GM10266 (cell line): Measurements from ENCODE around the gene PARD3B.

Experiments used
- DNase-seq: peaks from one replicate; pipeline ENCODE4 v3.0.0; 2012; ENCODE audit errors: extremely low spot score
- TF ChIP-seq, protein P1 (sequence below): IDR thresholded peaks from 2 replicates; pipeline ENCODE4 v1.5.1; 2012; ENCODE audit warnings: mild to moderate bottlenecking, low read depth; ENCODE audit not compliant: control insufficient read depth, insufficient read depth; ENCODE audit errors: missing control alignments

PARD3B gene

DNA sequence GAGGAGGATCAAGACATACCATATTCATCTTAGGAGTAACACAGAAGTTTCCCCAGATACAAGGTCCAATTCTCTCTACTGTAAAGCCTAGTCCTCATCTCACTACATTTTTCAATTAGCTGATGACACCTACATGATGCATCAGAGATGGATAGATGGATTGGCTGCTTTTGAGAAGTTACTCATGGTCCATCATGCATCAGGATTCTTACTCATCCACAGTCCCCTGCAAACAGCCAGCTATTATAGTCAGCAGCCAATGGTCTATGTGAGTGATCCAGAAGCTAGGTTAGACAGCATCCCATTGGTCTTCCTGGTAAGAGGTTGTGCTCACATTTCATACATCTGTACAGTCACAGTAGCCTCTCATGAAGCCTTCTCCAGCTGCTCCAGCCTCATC is 982.5 kb downstream of the PARD3B start:
- no peak for DNase-seq
- TF ChIP-seq, protein P1, sequence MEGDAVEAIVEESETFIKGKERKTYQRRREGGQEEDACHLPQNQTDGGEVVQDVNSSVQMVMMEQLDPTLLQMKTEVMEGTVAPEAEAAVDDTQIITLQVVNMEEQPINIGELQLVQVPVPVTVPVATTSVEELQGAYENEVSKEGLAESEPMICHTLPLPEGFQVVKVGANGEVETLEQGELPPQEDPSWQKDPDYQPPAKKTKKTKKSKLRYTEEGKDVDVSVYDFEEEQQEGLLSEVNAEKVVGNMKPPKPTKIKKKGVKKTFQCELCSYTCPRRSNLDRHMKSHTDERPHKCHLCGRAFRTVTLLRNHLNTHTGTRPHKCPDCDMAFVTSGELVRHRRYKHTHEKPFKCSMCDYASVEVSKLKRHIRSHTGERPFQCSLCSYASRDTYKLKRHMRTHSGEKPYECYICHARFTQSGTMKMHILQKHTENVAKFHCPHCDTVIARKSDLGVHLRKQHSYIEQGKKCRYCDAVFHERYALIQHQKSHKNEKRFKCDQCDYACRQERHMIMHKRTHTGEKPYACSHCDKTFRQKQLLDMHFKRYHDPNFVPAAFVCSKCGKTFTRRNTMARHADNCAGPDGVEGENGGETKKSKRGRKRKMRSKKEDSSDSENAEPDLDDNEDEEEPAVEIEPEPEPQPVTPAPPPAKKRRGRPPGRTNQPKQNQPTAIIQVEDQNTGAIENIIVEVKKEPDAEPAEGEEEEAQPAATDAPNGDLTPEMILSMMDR, result no peak

DNA sequence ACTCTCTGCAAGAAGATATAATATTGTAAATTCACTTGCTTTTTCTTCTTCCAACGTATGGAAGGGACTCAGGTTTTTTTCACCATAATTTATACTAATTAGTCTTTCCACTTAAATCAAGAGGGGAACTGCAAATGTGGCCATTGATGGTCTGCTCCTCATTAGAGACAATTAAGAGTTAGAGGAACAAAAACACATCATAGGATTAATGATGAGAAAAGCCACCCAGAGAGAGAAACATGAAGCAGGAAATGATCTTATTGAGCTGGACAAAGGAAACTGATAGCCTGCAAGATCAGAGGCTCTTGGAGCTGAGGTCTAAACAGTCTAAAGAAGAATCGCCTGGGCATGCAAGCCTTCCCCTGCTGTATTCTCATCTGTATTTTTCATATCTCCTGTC is 985.8 kb downstream of the PARD3B start:
- DNase-seq, result no peak
- TF ChIP-seq, protein P1, result no peak

DNA sequence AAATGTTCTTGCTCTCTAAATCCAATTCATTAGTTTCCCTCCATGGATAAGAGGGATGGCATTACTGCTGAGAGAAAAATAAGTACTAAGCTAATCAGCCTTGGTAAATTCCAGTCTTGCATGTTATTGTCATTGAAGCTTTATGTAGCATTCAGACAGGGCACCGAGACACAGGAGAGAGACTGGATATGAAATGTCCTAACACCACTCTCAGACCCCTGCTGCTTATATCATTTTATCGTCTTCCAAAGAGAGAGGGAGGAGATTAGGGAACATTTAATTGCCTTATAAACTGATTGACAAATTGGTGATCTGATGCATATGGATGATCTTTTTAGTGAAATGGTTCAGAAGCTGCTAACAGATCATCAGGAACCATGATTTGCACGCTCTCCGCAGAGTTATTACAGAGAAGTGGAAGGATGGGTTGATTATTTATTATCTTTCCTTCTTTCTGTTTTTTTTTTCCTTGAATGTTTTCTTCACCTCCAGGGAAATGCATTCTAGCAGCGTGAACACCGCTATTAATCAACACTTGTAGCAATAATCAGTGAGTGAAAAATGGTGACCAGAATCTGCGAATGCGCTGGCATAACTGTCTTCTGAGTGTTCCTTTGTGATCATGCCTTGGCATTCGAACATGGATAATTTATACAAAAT is 986.3 kb downstream of the PARD3B start:
- TF ChIP-seq, protein P1, result no peak
- DNase-seq, result no peak

DNA sequence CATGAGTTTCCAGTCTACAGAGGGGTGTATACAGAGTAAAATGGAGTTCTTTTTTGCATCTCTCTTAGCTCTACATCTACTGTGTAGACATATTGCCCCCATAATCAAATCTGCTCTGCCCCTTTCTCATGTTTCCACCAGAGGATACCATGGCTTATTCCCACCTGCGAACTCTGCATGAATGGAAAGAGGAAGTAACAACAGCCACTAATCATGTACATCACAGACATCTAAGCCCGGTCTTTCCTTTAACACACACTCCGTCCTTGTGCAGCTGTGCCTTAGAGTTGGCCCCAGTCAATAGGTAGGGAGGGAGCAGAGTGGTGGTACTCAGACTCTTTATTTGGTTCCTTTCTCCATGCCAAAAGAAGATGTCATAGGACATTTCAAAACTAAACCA is 989.7 kb downstream of the PARD3B start:
- TF ChIP-seq, protein P1, result no peak
- no peak for DNase-seq

DNA sequence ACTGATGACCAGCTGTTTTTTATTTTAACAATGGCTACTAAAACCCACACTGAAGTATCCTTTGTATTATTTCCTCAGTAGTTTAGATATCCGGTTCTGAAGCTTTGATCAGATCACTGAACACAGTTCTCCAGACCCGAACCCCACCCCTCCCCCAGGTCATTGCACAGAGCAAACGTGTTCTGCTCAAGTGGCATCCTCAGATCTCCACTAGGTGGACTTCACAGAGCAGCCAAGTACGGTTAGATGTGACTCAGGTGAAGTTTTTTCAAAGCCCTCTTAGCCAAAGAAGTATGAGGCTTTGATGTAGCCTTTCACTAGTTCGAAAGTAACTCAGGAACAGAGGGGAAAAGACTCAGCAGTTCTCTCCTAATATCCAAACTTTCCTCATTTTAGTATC is 994.3 kb downstream of the PARD3B start:
- TF ChIP-seq, protein P1, result no peak
- DNase-seq, result no peak

DNA sequence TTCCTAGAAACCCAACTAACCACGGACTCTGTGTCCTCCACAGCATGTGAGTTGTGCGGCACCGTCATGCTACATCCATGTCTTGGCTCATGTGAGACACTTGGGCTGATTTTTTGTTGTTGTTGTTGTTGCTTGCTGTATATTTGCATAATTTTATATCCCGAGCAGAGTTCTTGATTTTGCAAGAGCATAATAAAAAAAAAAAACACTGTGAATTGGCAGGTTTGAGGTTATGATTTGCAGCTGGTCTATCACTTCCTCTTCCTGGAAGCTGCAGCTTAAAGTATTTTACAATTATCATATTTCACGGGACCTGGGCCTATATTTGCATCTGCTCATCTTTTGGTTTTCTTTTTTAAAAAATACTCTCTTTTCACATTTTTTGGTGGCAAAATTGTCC is 994.8 kb downstream of the PARD3B start:
- DNase-seq, result no peak
- TF ChIP-seq, protein P1, result no peak

DNA sequence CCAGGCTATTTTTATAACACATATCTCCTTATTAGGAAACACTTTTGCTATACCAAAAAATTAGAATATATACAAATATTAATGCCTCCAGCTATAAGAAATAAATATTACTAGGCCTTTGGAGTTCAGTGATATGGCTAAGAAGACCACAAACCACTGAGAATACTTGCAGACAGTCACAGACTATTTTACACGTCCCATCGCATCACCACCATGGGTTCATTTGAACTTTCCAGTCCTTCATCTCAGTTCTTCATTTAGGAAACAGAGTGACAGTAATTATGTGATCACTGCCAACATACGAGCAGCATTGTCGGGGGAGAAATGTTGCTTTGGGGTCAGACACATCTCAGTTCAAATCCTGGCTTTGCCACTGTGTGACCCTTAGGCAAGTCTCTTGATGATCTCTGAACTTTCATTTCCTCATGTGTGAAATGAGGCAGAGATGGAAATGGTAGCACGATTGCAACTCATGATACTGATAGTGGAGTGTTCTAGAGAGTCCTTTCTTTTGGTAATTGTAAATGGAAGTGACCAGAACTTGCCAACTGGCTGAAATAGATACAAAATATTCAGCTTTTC is 998.1 kb downstream of the PARD3B start:
- DNase-seq, result no peak
- TF ChIP-seq, protein P1, result no peak
